GM12875 (cell line): ENCODE results near the gene OXNAD1.
"Not testable (repeated sequence)": the region's sequence is repeated elsewhere in the genome, so short reads cannot be mapped to it uniquely, and the experiment has no call there.

ENCODE experiments used
- H3K4me3 ChIP-seq: one replicate; pipeline ENCODE4 v1.5.1; 2011; ENCODE audit warnings: low read depth, low read length, control low read depth
- TF ChIP-seq, protein P1 (sequence below): IDR thresholded peaks from 2 replicates; pipeline ENCODE4 v1.5.1; 2011; ENCODE audit warnings: low read depth, mild to moderate bottlenecking, control low read depth, inconsistent platforms, low read length, moderate library complexity, borderline replicate concordance; ENCODE audit not compliant: insufficient read depth

The OXNAD1 gene

DNA sequence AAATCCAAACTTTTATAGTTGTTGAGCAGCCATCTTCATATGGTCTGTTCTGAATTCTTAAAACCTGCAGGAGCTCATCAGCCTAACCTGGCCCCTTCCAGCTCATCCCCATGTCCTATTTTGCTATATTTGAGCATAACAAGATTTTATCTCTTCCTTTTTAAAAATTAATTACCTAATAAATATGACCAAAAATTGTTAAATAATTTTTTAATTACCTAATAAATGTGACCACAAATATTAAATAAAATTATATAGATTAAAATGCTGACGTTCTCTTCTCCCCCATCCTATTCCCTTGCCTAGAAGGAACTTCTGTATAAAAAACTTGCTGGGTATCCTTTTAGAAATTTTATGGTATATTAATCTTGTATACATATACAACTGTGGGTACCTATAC is 43.7 kb downstream of the OXNAD1 start:
- TF ChIP-seq, protein P1, sequence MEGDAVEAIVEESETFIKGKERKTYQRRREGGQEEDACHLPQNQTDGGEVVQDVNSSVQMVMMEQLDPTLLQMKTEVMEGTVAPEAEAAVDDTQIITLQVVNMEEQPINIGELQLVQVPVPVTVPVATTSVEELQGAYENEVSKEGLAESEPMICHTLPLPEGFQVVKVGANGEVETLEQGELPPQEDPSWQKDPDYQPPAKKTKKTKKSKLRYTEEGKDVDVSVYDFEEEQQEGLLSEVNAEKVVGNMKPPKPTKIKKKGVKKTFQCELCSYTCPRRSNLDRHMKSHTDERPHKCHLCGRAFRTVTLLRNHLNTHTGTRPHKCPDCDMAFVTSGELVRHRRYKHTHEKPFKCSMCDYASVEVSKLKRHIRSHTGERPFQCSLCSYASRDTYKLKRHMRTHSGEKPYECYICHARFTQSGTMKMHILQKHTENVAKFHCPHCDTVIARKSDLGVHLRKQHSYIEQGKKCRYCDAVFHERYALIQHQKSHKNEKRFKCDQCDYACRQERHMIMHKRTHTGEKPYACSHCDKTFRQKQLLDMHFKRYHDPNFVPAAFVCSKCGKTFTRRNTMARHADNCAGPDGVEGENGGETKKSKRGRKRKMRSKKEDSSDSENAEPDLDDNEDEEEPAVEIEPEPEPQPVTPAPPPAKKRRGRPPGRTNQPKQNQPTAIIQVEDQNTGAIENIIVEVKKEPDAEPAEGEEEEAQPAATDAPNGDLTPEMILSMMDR = no peak
- H3K4me3 ChIP-seq = no peak overlapping the region

DNA sequence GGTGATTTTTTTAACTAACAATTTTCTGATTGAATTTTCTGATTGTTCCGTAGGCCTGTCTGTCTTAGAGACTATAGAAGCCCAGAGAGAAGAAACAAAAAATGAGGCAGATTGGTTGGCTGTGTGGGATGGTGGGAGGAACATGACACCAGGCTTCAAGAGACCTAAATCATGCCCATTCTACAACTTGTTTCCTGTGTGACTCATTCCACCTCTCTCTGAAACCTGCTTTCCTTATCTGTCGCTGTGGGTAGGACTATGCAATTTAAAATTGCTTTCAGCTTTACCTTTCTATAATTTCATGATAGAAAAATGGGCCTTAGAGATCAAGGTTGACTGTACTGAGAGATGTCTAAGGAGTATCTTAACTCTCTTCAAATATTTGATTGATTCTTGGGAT is 44.5 kb downstream of the OXNAD1 start:
- TF ChIP-seq, protein P1 = no peak
- no peak overlapping the region for H3K4me3 ChIP-seq

DNA sequence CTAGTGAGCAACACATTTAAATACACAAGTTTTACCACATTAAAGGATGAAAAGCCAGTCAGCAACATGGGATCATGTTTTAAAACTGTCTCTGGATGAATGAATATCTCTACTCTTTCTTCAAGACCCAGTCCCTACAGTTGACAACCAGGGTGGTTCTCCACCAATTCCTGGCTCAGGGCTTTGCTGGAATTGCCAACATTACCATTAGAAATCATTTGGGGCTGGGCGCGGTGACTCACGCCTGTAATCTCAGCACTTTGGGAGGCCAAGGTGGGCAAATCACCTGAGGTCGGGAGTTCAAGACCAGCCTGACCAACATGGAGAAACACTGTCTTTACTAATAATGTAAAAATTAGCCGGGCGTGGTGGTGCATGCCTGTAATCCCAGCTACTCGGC is 45.5 kb downstream of the OXNAD1 start:
- H3K4me3 ChIP-seq = not testable (repeated sequence)

DNA sequence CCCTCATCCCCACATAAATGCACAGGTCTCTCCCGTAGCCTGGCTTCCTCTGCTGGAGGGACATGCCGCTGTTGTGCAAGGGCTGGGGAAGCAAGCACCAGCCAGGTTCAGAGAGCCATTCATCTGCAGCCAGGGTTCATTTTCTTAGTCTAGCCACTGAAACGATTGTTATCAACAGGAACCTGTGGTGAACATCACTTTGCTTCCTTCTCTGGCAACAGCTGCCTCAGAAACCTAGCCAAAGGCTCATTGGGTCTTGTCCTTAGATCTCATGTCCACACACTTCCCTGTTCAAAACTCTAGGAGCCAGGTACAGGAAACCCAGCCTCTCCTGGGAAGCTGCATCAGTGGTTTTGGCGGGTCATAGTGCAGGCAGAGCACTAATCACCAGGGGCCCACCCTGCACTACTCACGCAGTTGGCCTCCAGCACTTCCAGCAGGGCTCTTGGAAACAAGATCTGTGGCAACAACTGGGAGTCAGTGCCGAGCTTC is 47.0 kb downstream of the OXNAD1 start:
- H3K4me3 ChIP-seq = no peak overlapping the region
- TF ChIP-seq, protein P1 = no peak

DNA sequence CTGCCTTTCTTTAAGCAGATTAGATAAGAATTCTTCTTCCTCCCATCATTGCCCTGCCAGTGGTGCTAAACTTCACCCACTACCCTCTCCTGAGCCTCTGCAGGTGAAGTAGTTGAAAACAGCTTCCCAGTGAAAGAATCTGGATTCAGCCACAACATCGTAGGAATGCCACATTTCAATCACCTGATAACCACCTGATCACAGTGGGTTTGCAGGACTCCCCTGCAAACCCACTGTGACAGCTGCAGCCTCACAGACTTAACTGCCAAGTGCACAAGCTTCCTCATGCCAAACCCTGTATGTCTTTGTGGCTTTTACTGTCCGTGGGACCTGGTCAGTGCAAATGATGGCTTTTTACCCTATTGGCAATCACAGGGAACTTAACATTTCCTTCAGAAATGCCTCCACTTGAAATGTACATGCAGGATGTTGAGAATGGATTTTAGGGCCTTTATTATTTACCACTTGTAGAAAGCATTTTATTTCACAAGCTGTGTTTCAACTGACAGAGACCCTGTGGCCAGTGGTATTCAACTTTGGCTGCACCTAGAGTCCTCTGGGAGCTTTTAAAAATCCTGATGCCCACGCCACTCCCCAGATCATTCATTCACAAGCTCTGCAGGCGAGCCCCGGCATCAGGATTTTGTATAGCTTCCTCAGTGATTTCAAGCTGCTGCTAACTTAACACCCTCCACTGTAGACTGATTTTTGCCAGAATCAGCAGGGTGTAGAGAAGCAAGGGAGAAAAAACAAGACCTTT is 49.1 kb downstream of the OXNAD1 start:
- H3K4me3 ChIP-seq = no peak overlapping the region
- TF ChIP-seq, protein P1 = no peak

DNA sequence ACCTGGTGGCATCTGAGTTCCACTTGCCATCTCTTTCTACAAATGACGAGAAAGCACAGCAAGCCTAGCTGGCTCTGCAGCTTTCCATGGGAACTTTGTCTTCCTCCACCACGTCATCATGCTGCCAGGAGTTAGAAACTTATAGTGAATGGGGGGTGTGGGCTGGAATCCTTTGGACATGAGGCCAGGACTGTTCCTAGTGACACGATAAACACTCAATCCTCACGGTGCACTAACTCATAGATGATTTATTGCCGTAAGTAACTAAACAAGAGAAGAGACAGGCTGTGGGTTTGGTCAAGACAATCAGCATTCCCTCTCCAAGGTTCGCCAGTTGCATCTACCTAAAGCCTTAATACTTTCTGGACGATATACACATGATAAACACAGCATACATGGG is 50.6 kb downstream of the OXNAD1 start:
- no peak overlapping the region for H3K4me3 ChIP-seq
- TF ChIP-seq, protein P1 = no peak

DNA sequence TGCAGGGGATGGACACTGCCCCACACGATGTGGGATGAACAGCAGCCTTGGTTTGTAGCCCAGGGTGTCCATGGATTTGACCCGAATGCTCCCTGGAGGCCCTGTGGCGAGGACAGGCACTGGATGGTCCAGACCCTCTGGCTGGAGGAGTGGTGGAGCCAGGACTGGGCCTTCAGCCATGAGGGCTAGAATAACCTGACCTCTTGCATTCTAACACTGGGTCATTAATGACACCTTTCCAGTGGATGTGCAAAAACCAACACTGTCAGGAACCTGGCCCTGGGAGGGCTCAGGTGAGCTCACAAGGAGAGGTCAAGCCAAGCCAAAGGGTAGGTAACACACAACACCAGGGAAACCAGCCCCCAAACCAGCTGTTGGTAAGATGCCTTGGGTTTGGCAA is 51.4 kb downstream of the OXNAD1 start:
- no peak overlapping the region for H3K4me3 ChIP-seq
- TF ChIP-seq, protein P1 = no peak
